Glutamatergic neuron (in vitro differentiated cells): ENCODE data around the gene GATA5. TPM values are rescaled to one million over a fixed set of nuclear protein-coding genes. Genes with fewer than 3 reads are reported as not detected.

Experiments
- DNase-seq: peaks from one replicate; pipeline ENCODE4 v3.0.0; 2022
- H3K27ac Mint-ChIP-seq: one replicate; pipeline ENCODE4 v1.8.0; 2020; ENCODE audit warnings: mild to moderate bottlenecking, mixed read lengths, inconsistent platforms; ENCODE audit not compliant: unreplicated experiment
- H3K27me3 Mint-ChIP-seq: one replicate; pipeline ENCODE4 v1.8.0; 2020; ENCODE audit warnings: mild to moderate bottlenecking, moderate library complexity, mixed read lengths, inconsistent platforms; ENCODE audit not compliant: unreplicated experiment
- H3K36me3 Mint-ChIP-seq: one replicate; pipeline ENCODE4 v1.8.0; 2020; ENCODE audit warnings: mild to moderate bottlenecking, mixed read lengths, inconsistent platforms; ENCODE audit not compliant: unreplicated experiment
- H3K4me1 Mint-ChIP-seq: one replicate; pipeline ENCODE4 v1.8.0; 2020; ENCODE audit warnings: mild to moderate bottlenecking, low read depth, mixed read lengths, inconsistent platforms; ENCODE audit not compliant: unreplicated experiment
- H3K4me3 Mint-ChIP-seq: one replicate; pipeline ENCODE4 v1.8.0; 2020; ENCODE audit warnings: mild to moderate bottlenecking, mixed read lengths, inconsistent platforms; ENCODE audit not compliant: unreplicated experiment
- H3K9me3 Mint-ChIP-seq: one replicate; pipeline ENCODE4 v1.8.0; 2020; ENCODE audit warnings: mild to moderate bottlenecking, moderate library complexity, mixed read lengths, inconsistent platforms; ENCODE audit not compliant: unreplicated experiment
- total RNA-seq: library from RNA; stranded (reverse); fragmentation: NEBNext Ultra II Directional; extraction: Animal tissue kit (Norgen Biotek cat#: 25700); gene quantifications from one replicate; pipeline ENCODE4 v1.2.1, GENCODE V29; 2021; ENCODE audit not compliant: unreplicated experiment
- TF ChIP-seq, protein P1 (sequence below): fragments of 200-600 bp; sonication (generic); IDR thresholded peaks from one replicate; pipeline ENCODE4 v1.5.0; 2021; ENCODE audit not compliant: partially characterized antibody, unreplicated experiment

GATA5 gene
- total RNA-seq, 1 donor from 2014 or later, result 1.3 TPM

DNA sequence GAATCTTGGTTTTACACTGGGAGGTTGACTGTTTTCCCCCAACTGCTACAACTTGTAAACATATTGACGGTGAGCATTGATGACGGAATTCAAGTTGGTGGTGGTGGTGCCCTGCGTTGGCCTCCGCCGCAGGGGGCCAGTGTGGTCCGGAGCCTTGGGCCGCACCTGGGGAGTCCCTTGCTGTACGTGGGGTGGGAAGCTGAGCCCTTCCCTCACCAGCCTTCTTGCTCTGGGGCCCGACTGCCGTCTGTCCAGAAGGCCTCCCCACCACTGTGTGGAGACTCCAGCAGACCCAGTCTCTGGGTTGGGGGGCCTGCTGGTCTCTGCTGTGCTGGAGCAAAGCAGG, 11.4 kb downstream of the GATA5 start:
- peaks cover 2% of the 10 kb centered on the region for H3K9me3 Mint-ChIP-seq
- no peak for DNase-seq
- H3K4me3 Mint-ChIP-seq, result no peak overlapping the region
- H3K36me3 Mint-ChIP-seq, result no peaks in the 10 kb centered on the region
- peaks cover 2% of the 10 kb centered on the region for H3K4me1 Mint-ChIP-seq
- TF ChIP-seq, protein P1, sequence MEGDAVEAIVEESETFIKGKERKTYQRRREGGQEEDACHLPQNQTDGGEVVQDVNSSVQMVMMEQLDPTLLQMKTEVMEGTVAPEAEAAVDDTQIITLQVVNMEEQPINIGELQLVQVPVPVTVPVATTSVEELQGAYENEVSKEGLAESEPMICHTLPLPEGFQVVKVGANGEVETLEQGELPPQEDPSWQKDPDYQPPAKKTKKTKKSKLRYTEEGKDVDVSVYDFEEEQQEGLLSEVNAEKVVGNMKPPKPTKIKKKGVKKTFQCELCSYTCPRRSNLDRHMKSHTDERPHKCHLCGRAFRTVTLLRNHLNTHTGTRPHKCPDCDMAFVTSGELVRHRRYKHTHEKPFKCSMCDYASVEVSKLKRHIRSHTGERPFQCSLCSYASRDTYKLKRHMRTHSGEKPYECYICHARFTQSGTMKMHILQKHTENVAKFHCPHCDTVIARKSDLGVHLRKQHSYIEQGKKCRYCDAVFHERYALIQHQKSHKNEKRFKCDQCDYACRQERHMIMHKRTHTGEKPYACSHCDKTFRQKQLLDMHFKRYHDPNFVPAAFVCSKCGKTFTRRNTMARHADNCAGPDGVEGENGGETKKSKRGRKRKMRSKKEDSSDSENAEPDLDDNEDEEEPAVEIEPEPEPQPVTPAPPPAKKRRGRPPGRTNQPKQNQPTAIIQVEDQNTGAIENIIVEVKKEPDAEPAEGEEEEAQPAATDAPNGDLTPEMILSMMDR, result no peak
- H3K27me3 Mint-ChIP-seq, result peaks cover 1% of the 10 kb centered on the region
- no peak overlapping the region for H3K27ac Mint-ChIP-seq

DNA sequence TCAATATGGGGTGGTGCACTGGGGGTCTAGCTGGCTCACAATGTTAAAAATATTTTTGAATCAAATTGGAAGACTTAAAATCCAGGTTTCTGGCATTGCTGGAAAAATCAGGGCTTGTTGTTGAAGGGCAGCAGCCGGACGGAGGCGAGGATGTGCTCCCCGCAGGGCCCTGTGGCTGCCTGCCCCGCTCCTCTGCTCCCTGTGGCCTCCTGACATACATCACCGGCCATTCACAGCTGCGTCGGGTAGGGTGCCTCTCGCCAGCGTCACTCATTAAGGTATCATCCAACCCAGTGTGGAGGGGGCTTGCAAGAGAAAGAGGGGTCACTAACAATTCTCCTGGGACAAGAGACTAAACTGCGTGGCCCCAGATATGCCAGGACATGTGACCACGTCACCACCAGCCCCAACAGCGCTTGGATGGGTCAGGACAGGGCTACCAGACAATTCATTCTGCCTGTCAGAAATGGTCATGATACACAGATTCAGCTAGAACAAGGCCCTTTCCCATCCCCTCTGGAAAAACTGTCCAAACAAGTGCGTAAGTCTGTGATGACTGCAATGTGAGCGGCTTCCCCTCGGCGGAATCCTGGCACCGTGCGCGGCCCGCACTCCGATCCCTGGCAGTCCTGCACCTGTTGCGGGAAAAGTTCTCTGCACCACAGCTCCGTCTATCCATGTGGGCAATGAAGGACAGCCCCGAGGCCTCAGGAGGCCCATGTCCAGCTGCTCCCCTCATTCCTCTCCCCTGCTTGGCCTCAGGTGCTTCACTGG, 12.0 kb downstream of the GATA5 start:
- H3K27ac Mint-ChIP-seq, result no peak overlapping the region
- H3K4me1 Mint-ChIP-seq, result peaks cover 2% of the 10 kb centered on the region
- H3K9me3 Mint-ChIP-seq, result peaks cover 2% of the 10 kb centered on the region
- H3K4me3 Mint-ChIP-seq, result no peak overlapping the region
- no peaks in the 10 kb centered on the region for H3K36me3 Mint-ChIP-seq
- no peak for DNase-seq
- TF ChIP-seq, protein P1, result no peak
- H3K27me3 Mint-ChIP-seq, result peaks cover 1% of the 10 kb centered on the region

- Mint-ChIP-seq H3K27me3 (peaks cover 3% of the 10 kb centered on the region), H3K36me3 (no peaks in the 10 kb centered on the region), H3K27ac (no peak overlapping the region), H3K4me3 (no peak overlapping the region), H3K9me3 (peaks cover 2% of the 10 kb centered on the region), H3K4me1 (peaks cover 2% of the 10 kb centered on the region)
- no peak for DNase-seq
- TF ChIP-seq, protein P1, result no peak
These were observed 12.7 kb downstream of the GATA5 start for GRCh38 chr20:62462976-62463592.

GRCh38 chr20:62461834-62462233, 14.0 kb downstream of the GATA5 start:
- peaks cover 4% of the 10 kb centered on the region for H3K9me3 Mint-ChIP-seq
- TF ChIP-seq, protein P1, result no peak
- H3K4me1 Mint-ChIP-seq, result peaks cover 2% of the 10 kb centered on the region
- no peak overlapping the region for H3K4me3 Mint-ChIP-seq
- peaks cover 6% of the 10 kb centered on the region for H3K27me3 Mint-ChIP-seq
- no peak overlapping the region for H3K27ac Mint-ChIP-seq
- no peaks in the 10 kb centered on the region for H3K36me3 Mint-ChIP-seq
- no peak for DNase-seq

GRCh38 chr20:62461157-62461556, 14.6 kb downstream of the GATA5 start:
- DNase-seq, result no peak
- TF ChIP-seq, protein P1, result no peak
- no peak overlapping the region for H3K4me3 Mint-ChIP-seq
- H3K4me1 Mint-ChIP-seq, result peaks cover 7% of the 10 kb centered on the region
- H3K9me3 Mint-ChIP-seq, result peaks cover 5% of the 10 kb centered on the region
- H3K27ac Mint-ChIP-seq, result no peak overlapping the region
- peaks cover 6% of the 10 kb centered on the region for H3K27me3 Mint-ChIP-seq
- no peaks in the 10 kb centered on the region for H3K36me3 Mint-ChIP-seq
